HG03439 (cell line): ENCODE data around the gene MUC4.
"Not testable (repeated sequence)": the region's sequence is repeated elsewhere in the genome, so short reads cannot be mapped to it uniquely, and the experiment has no call there.

ENCODE experiments used
- ATAC-seq: cut with Tn5 transposase; IDR thresholded peaks from one replicate; pipeline ENCODE4 v1.9.1; 2021; ENCODE audit warnings: mild to moderate bottlenecking, moderate library complexity; ENCODE audit not compliant: unreplicated experiment

Gene MUC4

DNA sequence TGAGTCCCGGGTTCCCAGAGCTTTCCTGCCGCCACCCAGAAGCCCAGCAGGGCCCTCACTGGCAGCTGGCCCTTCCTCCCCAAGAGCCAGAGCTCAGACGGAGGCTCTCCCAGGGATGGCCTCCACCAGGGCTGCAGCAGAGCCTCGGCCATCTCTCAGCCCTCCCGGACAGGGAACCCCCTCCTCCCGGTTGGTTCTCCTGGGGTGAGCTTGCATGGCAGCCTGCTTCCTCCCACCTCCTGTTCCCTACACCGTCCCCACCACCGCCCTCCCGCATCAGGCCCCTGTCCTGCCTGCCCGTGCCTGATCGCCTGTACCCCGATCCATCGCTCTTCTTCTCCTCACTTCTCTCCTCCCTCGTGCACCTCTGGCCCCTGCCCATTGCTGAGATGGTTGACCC is 24.1 kb upstream of the MUC4 start:
- no peak for ATAC-seq

DNA sequence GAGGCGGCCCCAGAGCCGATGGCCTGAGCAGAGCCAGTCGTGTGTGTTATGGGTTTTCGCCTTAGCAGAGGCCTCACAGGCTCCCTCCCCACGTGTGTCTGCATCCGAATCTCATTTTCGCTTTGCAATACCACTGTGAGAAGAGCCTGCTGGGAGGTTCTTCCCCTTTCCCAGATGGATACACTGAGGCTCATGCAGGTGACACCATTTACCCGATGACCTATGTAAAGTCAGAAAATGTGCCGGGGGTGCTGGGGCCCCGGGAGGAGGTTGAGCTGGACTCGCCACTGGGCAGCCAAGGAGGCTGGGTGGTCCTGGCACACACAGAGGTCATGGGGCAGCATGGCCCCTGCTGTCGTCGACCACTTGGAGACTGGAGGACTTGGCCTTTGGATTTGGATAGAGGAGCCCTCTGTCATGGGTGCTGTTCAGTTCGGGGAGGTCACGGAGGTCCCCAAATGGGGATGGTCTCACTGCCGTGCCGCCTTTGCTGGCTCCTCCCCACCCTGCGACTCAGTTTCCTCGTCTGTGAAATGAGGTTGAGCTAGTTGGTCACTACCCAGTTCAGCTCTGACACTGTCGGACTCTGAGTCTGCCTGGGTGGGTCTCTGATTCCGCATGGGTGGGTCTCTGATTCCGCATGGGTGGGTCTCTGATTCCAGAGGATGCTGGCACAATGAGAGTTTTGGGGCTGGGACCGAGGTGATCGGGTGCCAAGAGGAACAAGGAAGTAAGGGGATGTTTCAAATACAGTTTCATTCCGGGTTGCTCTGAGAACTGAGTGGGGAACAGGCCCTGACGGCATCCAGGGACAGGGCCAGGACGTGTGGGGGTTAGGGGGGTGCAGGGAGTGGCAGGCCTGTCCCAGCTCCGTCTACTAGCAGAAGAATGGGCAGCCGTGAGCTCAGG is 23.2 kb upstream of the MUC4 start:
- ATAC-seq = no peak

DNA sequence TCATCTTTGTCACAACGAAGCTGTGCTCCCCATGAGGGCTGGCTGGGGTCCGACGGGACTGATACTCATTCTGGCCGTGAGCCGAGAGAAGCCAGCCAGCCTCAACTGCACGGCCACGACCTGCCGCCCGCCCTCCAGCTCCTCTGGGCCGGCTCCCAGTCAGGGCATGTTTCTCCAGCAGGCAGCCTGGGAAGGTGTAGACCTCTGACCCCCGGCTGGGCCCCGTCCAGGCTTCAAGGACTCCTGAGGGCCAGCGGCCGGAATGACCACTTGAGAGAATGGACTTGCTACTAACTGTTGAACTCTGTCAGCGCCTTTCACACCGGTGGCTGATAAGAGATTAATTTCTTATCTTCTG is 18.1 kb upstream of the MUC4 start:
- no peak for ATAC-seq

DNA sequence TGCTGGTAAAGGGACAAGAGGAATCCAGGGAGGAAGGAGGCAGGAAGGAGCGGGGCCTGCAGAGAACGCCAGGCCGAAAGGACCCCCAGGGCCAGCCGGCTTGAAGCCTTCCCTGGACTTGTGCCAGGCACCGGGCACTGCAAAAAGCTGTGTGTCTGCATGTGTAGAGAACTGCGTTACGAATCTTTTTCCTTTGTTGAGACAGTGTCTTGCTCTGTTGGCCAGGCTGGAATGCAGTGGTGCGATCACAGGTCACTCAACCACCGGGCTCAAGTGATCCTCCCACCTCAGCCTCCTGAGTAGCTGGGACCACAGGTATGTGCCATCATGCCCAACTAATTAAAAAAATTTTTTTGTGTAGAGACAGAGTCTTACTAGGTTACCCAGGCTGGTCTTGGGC is 17.0 kb upstream of the MUC4 start:
- ATAC-seq = no peak

- ATAC-seq = no peak
Observed at GRCh38 chr3:195825857-195826804, 14.4 kb upstream of the MUC4 start.

DNA sequence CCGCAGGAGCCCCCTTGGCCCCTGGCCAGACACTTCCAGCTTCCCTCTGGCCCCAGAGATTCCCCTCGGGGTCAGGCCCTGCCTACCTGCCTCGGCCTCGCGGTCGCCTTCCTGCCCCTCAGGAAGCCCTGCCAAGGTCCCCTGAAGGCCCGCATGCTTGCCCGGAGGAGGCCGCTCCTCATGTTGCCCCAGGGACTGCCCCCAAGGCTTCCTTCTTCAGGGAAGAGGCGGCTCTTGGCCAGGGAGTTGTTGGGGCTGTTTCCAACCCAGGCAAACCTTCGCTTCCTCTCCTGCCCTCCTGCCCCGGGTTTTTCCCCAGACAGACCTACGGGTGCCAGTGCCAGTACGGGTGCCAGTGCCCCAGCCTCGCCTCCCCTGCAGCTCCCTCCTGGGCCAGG is 13.5 kb upstream of the MUC4 start:
- ATAC-seq = no peak

- ATAC-seq = not testable (repeated sequence)
Observed at GRCh38 chr3:195824425-195825190, 12.9 kb upstream of the MUC4 start.

- ATAC-seq = no peak
Observed at GRCh38 chr3:195823999-195824398, 12.3 kb upstream of the MUC4 start.

DNA sequence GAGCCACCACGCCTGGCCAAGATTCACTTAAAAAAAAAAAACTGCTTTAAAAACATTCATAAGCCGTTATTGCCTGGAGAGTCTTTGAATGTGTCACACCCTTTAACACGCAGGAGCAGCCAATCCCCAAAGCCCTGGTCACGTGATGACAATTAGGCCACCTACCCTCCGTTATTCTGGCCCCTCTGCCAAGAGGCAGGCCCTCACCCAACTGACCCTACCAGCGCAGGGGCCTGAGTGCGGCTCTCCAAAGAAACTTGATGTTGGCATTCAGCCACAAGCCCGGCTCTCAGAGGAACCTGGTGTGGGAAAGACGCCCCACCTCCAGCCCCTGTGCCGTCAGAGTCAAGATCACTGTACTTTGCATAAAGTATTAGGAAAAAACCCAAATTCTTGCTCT is 11.6 kb upstream of the MUC4 start:
- no peak for ATAC-seq

- no peak for ATAC-seq
Observed at GRCh38 chr3:195822131-195822696, 10.5 kb upstream of the MUC4 start.

DNA sequence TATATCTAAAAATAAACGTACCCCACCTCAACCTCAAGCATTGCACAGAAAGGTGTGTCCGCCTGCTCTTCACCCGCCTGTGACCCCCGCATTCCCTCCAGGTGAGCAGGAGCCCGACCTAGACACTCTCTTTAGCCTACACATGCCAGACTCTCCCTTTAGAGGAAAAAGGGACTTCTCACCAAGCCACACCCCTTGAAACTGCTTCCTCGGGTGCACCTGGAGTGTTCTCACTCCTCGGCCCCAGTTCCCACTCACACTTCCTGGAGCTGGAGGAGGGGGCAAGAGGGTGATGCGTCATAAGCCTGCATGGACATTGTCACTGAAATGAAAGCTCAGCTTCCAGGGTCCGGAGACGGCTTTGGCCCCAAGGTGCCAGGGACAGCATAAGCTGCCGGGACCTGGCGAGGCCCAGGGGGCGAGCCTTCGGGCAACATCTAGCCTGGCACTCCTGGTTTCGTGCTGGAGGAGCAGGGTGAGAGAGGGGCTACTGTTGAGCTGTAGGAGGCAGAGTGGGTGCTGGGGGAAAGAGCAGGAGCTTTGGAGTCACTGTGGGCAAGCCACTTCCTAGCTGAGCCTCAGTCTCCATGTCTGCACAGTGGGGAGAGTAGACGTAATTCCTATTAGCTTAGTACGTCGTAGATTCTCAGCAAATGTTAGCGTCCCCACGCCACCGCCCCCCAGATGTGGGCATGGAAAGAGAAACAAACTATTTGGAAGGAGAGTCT is 9.8 kb upstream of the MUC4 start:
- no peak for ATAC-seq

- no peak for ATAC-seq
Observed at GRCh38 chr3:195820901-195821300, 9.2 kb upstream of the MUC4 start.

GRCh38 chr3:195820186-195820585 is 8.5 kb upstream of the MUC4 start:
- ATAC-seq = no peak

- ATAC-seq = no peak
Observed at GRCh38 chr3:195818301-195818700, 6.6 kb upstream of the MUC4 start.

DNA sequence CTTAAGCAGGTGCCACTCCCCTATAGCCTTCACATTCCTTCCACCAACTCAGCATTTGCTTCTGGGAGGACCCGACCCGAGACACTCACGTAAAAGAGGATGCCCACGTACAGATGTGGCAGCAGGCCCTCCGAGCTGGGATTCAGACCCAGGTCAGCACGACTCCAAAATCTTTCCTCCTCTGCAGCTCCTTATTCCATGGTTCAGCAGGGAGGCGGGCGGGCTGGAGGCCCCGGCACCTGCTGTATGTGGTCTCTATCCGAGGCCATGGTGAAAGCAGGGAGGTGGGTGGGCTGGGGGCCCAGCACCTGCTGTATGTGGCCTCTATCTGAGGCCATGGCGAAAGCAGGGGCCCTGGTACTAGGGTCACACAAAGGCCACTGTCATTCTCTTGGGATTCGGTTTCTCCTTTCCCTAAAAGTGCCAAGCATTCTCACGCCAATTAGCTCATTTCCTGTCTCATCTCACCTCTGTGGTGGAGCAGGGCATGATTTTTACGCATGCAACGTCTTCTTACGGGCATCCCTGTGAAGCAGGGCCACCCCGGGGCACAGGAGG is 5.9 kb upstream of the MUC4 start:
- no peak for ATAC-seq

DNA sequence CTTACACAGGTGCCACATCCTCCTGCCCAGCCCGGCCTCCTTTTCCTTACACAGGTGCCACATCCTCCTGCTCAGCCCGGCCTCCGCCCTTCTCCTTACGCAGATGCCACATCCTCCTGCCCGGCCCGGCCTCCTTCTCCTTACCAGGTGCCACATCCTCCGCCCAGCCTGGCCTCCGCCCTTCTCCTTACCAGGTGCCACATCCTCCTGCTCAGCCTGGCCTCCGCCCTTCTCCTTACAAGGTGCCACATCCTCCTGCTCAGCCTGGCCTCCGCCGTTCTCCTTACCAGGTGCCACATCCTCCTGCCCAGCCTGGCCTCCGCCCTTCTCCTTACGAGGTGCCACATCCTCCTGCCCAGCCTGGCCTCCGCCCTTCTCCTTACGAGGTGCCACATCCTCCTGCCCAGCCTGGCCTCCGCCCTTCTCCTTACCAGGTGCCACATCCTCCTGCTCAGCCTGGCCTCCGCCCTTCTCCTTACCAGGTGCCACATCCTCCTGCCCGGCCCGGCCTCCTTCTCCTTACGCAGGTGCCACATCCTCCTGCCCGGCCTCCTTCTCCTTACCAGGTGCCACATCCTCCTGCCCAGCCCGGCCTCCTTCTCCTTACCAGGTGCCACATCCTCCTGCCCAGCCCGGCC is 4.7 kb upstream of the MUC4 start:
- ATAC-seq = not testable (repeated sequence)

GRCh38 chr3:195815169-195815771 is 3.5 kb upstream of the MUC4 start:
- ATAC-seq = no peak

DNA sequence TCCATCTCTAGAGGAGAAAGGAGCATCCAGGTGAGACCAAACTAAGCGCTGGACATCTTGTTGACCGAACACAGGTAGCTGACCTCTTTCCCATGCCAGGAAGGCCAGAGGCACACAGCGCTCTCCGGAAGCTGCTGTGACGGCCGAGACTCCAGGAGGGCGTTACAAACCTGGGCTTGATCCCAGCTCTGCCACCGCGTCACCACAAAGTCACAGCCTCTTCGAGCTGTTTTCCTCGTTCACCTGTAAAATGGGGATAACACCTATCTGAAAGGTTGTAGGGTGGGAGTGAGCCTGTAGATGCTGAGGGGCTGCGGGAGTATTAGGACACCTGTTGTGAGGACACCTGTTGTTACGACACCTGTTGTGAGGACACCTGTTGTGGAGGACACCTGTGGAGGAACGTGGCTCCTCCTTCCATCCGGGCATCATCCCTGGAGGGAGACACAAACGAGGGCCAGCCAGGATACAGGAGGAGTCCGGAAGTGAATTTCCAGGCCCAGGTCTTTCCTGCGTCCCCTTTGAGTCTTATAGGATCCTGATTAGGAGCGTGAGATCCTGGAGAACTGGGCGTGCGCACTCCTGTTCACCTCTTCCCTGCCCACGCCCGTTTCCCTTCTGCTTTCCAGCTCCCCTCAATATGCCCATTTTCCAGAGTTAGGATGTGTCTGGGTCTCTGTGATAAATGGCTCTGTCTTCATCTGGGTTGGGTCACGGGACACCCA is 2.3 kb upstream of the MUC4 start:
- no peak for ATAC-seq
